Thyroid gland (tissue), 4 donors: ENCODE data around the gene TRIM47. TPM values are rescaled to one million over a fixed set of nuclear protein-coding genes. Genes with fewer than 3 reads are reported as not detected.

Experiments used
- DNase-seq, 2 donors: peaks; one replicate each; pipeline ENCODE4 v3.0.0-alpha.2; 2019
- H3K27ac ChIP-seq, 3 donors: fragments of 200-600 bp; sonication (generic); 1 replicate in 2 of 3; 2 replicates in 1 of 3; pipeline ENCODE4 v1.5.1; 2016 to 2019; ENCODE audit warnings: mild to moderate bottlenecking in 1 of 3, moderate library complexity in 1 of 3
- H3K27me3 ChIP-seq: fragments of 200-600 bp; sonication (generic); one replicate; pipeline ENCODE4 v1.5.1; 2019
- H3K36me3 ChIP-seq, 2 donors: fragments of 200-600 bp; sonication (generic); one replicate each; pipeline ENCODE4 v1.5.1; 2016 to 2019
- H3K4me1 ChIP-seq, 2 donors: fragments of 200-600 bp; sonication (generic); one replicate each; pipeline ENCODE4 v1.5.1; 2017 to 2019
- H3K4me3 ChIP-seq, 3 donors: fragments of 200-600 bp; sonication (generic); replicated peaks in 1 of 3; 1 replicate in 2 of 3; 2 replicates in 1 of 3; pipeline ENCODE4 v1.5.1; 2016; ENCODE audit warnings: mild to moderate bottlenecking in 1 of 3
- H3K9me3 ChIP-seq: fragments of 200-600 bp; sonication (generic); one replicate; pipeline ENCODE4 v1.5.1; 2017
- CTCF ChIP-seq, 6 experiments: fragments of 200-600 bp in 3 of 6; fragments of 450-650 bp in 3 of 6; sonication (generic) in 3 of 6; IDR thresholded peaks; one replicate each; pipeline ENCODE4 v1.5.1; 2016 to 2019; ENCODE audit warnings: antibody characterized with exemption in 6 of 6, mild to moderate bottlenecking in 2 of 6, inconsistent platforms in 1 of 6, moderate library complexity in 1 of 6
- POLR2A ChIP-seq, 2 donors: fragments of 450-650 bp; IDR thresholded peaks; one replicate each; pipeline ENCODE4 v1.6.1; 2017; ENCODE audit warnings: antibody characterized with exemption in 2 of 2, mild to moderate bottlenecking in 2 of 2, moderate library complexity in 1 of 2
- WGBS, 2 donors: methylation state at CpG; one replicate each; pipeline ENCODE4 v1.1.5; 2017; 5-methylcytosine and 5-hydroxymethylcytosine counted together
- intact Hi-C: fragments of 100-400 bp; cut with DNase I; formaldehyde crosslinking; loops from one replicate; pipeline ENCODE4 v1.15.1; 2023
- total RNA-seq, 4 donors: library from RNA; depleted of rRNA; stranded (reverse); fragments of >200 nt; gene quantifications; one replicate each; pipeline ENCODE4 v1.2.3, GENCODE V29; 2016

The TRIM47 gene
- total RNA-seq, 4 donors from 2014 or later, result 14.7 to 27.8 (median 19.7) TPM

DNA sequence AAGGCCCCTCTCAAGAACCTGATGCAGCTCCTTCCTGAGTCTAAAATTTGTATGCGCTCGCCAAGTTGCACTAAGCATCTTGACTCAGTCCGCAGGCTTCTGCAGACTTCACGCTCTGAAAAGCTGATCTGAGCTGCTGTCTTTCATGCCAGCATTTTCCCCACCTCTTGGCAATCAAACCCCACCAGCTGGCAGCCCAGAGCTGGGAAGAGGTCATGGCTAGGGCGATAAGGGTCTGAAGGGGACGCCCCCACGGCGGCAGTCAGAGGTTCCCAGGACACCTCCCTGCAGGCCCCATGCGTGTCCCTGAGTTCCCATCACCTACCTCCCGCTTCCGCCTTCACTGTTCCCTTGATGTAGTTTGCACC is 29.1 kb downstream of the TRIM47 start:
- Histone ChIP-seq H3K4me1 (peaks cover 34 to 70% of the 10 kb centered on the region in 2 donors), H3K4me3 (no peak overlapping the region), H3K9me3 (no peaks in the 10 kb centered on the region), H3K27me3 (no peaks in the 10 kb centered on the region), H3K36me3 (peaks cover 52 to 54% of the 10 kb centered on the region in 2 donors), H3K27ac (peak overlapping the region in 2 of 3 donors; percentile 49 to 90)
- intact Hi-C loops, result loop anchor here (10.0 kb wide), 1 partner anchor 184 kb away; the partner anchor contains the start of genes RECQL5 and SAP30BP
- WGBS, 2 donors, result 79 to 87% methylated on average over 9 to 11 of the region's 11 CpGs
- TF ChIP-seq POLR2A (IDR thresholded peaks at IDR 0.05), result no peak
- no peak for TF ChIP-seq CTCF (IDR thresholded peaks at IDR 0.05)
- DNase-seq, result no peak

DNA sequence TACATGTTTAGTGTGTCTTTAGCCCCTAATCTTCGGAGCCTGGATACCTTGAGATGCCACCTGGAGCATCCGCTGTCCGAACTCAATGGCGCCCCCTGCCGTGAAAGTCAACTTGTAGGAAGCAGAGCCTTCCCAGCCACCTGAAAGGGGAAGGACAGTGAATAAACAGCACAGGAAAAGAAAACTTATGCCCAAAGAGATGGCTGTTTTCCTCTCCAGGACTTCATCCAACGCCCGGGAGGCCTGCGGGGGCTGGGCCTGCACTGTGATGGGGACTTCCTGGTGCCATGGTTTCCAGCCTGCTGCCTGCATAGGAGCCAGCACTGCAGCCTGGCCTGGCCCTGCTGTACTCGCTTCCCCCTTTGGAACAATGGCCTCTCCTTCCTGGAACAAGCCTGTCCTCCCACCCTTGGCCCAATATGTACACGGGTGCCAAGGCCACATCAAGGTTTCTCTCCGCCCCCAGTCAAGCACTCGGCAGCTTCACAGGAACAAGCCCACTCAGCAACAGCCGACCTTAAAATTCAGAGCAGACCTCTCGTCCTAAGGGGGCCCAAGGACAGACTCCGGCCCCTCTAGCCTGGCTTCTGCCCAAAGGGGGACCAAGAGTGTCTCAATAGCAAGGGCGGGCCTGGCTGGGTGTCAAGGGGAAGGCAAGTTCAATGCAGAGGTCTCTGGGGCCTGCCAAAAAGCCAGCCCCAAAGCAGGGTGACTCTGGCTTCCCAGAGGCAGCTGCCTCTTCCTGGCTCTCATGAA is 29.7 kb downstream of the TRIM47 start:
- DNase-seq, result peak; percentile 71 to 82
- 35 to 43% methylated on average over 13 to 16 of the region's 16 CpGs for WGBS, 2 donors
- Histone ChIP-seq H3K27ac (peak overlapping the region in 2 of 3 donors; percentile 49 to 90), H3K4me1 (peaks cover 29 to 64% of the 10 kb centered on the region in 2 donors), H3K36me3 (peaks cover 52 to 54% of the 10 kb centered on the region in 2 donors), H3K9me3 (no peaks in the 10 kb centered on the region), H3K27me3 (no peaks in the 10 kb centered on the region), H3K4me3 (no peak overlapping the region)
- TF ChIP-seq CTCF (IDR thresholded peaks at IDR 0.05) (peak in 5 of 6 experiments; percentile 35 to 60 (median 51)), POLR2A (IDR thresholded peaks at IDR 0.05) (no peak)
- intact Hi-C loops, result loop anchor here (10.0 kb wide), 1 partner anchor 184 kb away; the partner anchor contains the start of genes RECQL5 and SAP30BP

DNA sequence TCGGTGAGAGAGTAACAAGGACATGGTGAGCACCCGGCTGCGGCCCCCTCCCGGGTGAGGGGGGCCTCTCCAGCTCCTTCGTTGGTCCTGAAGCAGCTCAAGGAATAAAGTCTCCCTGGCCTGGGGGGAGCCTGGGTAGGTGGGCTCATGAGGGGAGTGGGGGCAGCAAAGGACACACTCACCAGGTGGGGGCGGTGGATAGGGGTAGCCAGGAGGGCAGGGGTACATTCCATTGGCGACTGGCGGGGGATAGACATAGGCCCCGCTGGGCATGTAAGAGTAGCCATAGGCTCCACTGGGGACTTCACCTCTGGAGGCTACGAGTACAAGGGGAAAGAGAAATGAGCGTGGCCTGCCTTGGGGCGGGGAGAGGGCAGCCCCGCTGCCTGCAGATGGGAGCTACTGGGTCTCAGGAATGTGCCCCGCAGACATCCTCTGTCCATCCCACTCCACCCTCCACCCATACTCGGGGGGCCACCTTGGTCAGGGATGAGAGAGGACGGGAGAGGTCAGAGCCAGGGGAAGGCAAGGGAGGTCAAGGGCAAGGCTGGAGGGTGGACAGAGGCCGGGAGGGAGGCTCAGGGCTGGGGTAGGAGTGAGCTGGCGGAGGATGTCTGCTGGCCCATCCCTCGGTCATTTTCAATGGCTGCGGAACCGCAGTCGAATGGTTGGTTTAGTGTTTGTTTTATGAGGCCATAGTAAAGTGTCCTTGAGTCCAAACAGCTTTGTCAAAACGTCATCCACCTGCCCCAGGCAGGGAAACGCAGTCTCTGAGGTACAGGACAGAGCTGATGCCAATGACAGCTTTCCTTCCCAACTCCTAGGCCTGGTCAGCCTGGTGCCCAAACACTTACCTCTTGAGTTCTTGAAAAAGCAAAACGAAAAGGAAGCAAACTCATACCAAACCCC is 30.5 kb downstream of the TRIM47 start:
- no peak overlapping the region for H3K4me3 ChIP-seq
- H3K9me3 ChIP-seq, result no peaks in the 10 kb centered on the region
- H3K4me1 ChIP-seq, result peaks cover 25 to 56% of the 10 kb centered on the region in 2 donors
- H3K27me3 ChIP-seq, result no peaks in the 10 kb centered on the region
- no peak for DNase-seq
- peaks cover 52 to 54% of the 10 kb centered on the region in 2 donors for H3K36me3 ChIP-seq
- peak overlapping the region in 2 of 3 donors; percentile 49 to 90 for H3K27ac ChIP-seq
- 83 to 85% methylated on average over 24 to 25 of the region's 25 CpGs for WGBS, 2 donors
- intact Hi-C loops, result loop anchor here (10.0 kb wide), 1 partner anchor 183 kb away; the partner anchor contains the start of genes RECQL5 and SAP30BP
- TF ChIP-seq CTCF (IDR thresholded peaks at IDR 0.05) (no peak), POLR2A (IDR thresholded peaks at IDR 0.05) (no peak)

- WGBS, 2 donors, result 90 to 95% methylated on average over 24 to 28 of the region's 34 CpGs
- DNase-seq, result no peak
- peaks cover 52 to 54% of the 10 kb centered on the region in 2 donors for H3K36me3 ChIP-seq
- no peak for TF ChIP-seq CTCF (IDR thresholded peaks at IDR 0.05)
- no peak for TF ChIP-seq POLR2A (IDR thresholded peaks at IDR 0.05)
- H3K4me3 ChIP-seq, result no peak overlapping the region
- H3K9me3 ChIP-seq, result no peaks in the 10 kb centered on the region
- no peaks in the 10 kb centered on the region for H3K27me3 ChIP-seq
- peaks cover 25 to 54% of the 10 kb centered on the region in 2 donors for H3K4me1 ChIP-seq
- intact Hi-C loops, result loop anchor here (10.0 kb wide), 1 partner anchor 182 kb away; the partner anchor contains the start of genes RECQL5 and SAP30BP
- H3K27ac ChIP-seq, result peak overlapping the region in 2 of 3 donors; percentile 83 to 90
These were observed 31.4 kb downstream of the TRIM47 start for GRCh38 chr17:75846692-75847613.
